ENCODE results near the gene NPAS3. TPM values are rescaled to one million over a fixed set of nuclear protein-coding genes. Genes with fewer than 3 reads are reported as not detected.

Gene NPAS3
- total and polyA plus RNA-seq, 7 donors = 0.36 to 6.4 (median 4.6) TPM; not detected in 2

GRCh38 chr14:33404964-33405574 lies 466.4 kb downstream of the NPAS3 start:
- Histone ChIP-seq H3K4me3 (no peak overlapping the region), H3K27ac (no peak overlapping the region), H3K27me3 (no peaks in the 10 kb centered on the region), H3K36me3 (no peaks in the 10 kb centered on the region), H3K4me1 (peaks cover 0 to 9% (median 0%) of the 10 kb centered on the region in 4 donors), H3K9me3 (peaks cover 0 to 9% (median 4%) of the 10 kb centered on the region in 4 donors)
- WGBS, 2 donors = 95 to 97% methylated on average over 1 of the region's 1 CpG
- DNase-seq = no peak
- TF ChIP-seq POLR2A (IDR thresholded peaks at IDR 0.05) (no peak), POLR2AphosphoS5 (IDR thresholded peaks at IDR 0.05) (no peak), EP300 (IDR thresholded peaks at IDR 0.05) (no peak)
- TF ChIP-seq, protein P1, sequence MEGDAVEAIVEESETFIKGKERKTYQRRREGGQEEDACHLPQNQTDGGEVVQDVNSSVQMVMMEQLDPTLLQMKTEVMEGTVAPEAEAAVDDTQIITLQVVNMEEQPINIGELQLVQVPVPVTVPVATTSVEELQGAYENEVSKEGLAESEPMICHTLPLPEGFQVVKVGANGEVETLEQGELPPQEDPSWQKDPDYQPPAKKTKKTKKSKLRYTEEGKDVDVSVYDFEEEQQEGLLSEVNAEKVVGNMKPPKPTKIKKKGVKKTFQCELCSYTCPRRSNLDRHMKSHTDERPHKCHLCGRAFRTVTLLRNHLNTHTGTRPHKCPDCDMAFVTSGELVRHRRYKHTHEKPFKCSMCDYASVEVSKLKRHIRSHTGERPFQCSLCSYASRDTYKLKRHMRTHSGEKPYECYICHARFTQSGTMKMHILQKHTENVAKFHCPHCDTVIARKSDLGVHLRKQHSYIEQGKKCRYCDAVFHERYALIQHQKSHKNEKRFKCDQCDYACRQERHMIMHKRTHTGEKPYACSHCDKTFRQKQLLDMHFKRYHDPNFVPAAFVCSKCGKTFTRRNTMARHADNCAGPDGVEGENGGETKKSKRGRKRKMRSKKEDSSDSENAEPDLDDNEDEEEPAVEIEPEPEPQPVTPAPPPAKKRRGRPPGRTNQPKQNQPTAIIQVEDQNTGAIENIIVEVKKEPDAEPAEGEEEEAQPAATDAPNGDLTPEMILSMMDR (IDR thresholded peaks at IDR 0.05) = no peak
- intact Hi-C loops (cut with DNase I) = no loop called here

GRCh38 chr14:33406766-33407165 lies 468.1 kb downstream of the NPAS3 start:
- no peak for DNase-seq
- Histone ChIP-seq H3K4me1 (peaks cover 0 to 9% (median 0%) of the 10 kb centered on the region in 4 donors), H3K27me3 (no peaks in the 10 kb centered on the region), H3K27ac (no peak overlapping the region), H3K4me3 (no peak overlapping the region), H3K36me3 (no peaks in the 10 kb centered on the region), H3K9me3 (peaks cover 0 to 9% (median 4%) of the 10 kb centered on the region in 4 donors)
- intact Hi-C loops (cut with DNase I) = no loop called here
- TF ChIP-seq, protein P1 (IDR thresholded peaks at IDR 0.05) = no peak
- no peak for TF ChIP-seq POLR2AphosphoS5 (IDR thresholded peaks at IDR 0.05)
- no peak for TF ChIP-seq EP300 (IDR thresholded peaks at IDR 0.05)
- TF ChIP-seq POLR2A (IDR thresholded peaks at IDR 0.05) = no peak
- 18 to 75% methylated on average over 2 of the region's 2 CpGs for WGBS, 2 donors

DNA sequence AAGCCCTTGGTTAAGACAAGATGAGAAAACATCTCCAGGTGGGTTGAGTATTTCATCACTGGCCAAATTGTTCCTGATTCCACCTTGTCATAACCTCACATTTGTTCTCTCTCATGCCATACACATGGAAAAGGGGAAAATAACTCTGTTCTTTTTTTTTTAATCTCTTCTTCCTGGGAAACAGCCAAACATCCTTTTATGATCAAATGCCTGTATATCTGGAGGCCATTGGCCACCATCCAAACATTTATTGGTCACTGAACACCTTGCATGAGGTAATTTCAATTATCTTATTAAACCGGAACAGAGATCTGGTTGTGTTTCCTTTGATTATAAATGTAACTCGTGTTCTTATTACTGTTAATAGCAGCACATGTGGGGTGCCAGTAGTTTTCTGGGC lies 469.6 kb downstream of the NPAS3 start:
- TF ChIP-seq POLR2AphosphoS5 (IDR thresholded peaks at IDR 0.05) (no peak), POLR2A (IDR thresholded peaks at IDR 0.05) (no peak), EP300 (IDR thresholded peaks at IDR 0.05) (no peak)
- TF ChIP-seq, protein P1 (IDR thresholded peaks at IDR 0.05) = no peak
- H3K27me3 ChIP-seq = no peaks in the 10 kb centered on the region
- peaks cover 0 to 9% (median 4%) of the 10 kb centered on the region in 4 donors for H3K9me3 ChIP-seq
- H3K4me3 ChIP-seq = no peak overlapping the region
- no peaks in the 10 kb centered on the region for H3K36me3 ChIP-seq
- WGBS, 2 donors = 15 to 69% methylated on average over 2 of the region's 2 CpGs
- DNase-seq = no peak
- H3K4me1 ChIP-seq = peaks cover 0 to 9% (median 0%) of the 10 kb centered on the region in 4 donors
- intact Hi-C loops (cut with DNase I) = no loop called here
- H3K27ac ChIP-seq = no peak overlapping the region

DNA sequence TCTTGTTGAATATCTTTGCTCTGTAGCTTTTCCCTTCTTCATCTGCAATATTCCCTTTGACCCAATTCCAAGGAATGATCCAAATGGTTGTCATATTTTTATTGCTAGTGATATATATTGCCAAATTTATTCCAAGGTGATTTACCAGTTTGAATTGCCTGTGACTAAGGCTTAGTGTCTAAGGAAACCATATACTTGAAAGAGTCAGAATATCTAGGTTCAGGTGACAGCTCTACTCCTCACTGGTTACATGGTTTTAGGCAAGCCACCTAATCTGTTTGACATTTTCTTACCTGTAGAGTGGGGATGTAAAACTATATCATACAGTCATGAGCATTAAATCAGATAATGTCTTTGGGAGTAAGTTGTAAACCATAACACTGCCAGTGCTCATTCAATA lies 473.8 kb downstream of the NPAS3 start:
- TF ChIP-seq EP300 (IDR thresholded peaks at IDR 0.05) = no peak
- TF ChIP-seq, protein P1 (IDR thresholded peaks at IDR 0.05) = no peak
- no peak for TF ChIP-seq POLR2A (IDR thresholded peaks at IDR 0.05)
- TF ChIP-seq POLR2AphosphoS5 (IDR thresholded peaks at IDR 0.05) = no peak
- peaks cover 0 to 9% (median 0%) of the 10 kb centered on the region in 4 donors for H3K4me1 ChIP-seq
- H3K9me3 ChIP-seq = no peaks in the 10 kb centered on the region
- DNase-seq = no peak
- intact Hi-C loops (cut with DNase I) = no loop called here
- H3K27me3 ChIP-seq = no peaks in the 10 kb centered on the region
- no peak overlapping the region for H3K4me3 ChIP-seq
- H3K36me3 ChIP-seq = no peaks in the 10 kb centered on the region
- no peak overlapping the region for H3K27ac ChIP-seq

DNA sequence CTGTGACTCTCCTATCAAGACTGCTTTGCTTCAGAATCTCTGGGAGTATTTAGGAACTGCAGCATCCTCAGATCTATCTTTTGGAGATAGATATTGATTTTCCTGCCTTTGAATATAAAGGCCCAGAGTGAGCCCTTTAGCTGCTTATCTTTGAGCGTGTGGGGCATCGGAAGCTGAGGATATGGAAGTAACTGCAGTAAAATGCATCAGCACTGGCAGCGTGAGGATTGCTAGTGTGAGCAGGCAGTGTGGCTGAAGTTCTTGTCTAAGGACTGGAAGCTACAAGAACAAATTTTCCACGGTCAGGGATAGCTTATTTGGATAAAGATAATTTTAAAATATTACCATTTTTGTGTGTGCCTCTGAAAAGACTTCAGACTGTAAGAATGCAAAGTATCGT lies 474.7 kb downstream of the NPAS3 start:
- Histone ChIP-seq H3K27ac (no peak overlapping the region), H3K36me3 (no peaks in the 10 kb centered on the region), H3K27me3 (no peaks in the 10 kb centered on the region), H3K9me3 (no peaks in the 10 kb centered on the region), H3K4me1 (peaks cover 0 to 5% (median 0%) of the 10 kb centered on the region in 4 donors), H3K4me3 (no peak overlapping the region)
- no peak for DNase-seq
- TF ChIP-seq, protein P1 (IDR thresholded peaks at IDR 0.05) = no peak
- TF ChIP-seq POLR2AphosphoS5 (IDR thresholded peaks at IDR 0.05) = no peak
- WGBS, 2 donors = 63 to 87% methylated on average over 5 of the region's 5 CpGs
- intact Hi-C loops (cut with DNase I) = no loop called here

All from sigmoid colon (tissue), 7 donors.